Measurements from ENCODE around the gene PDE8A. TPM values are rescaled to one million over a fixed set of nuclear protein-coding genes. Genes with fewer than 3 reads are reported as not detected.

PDE8A gene
- total RNA-seq, 4 donors from 2014 or later = 69.0 to 109 (median 89.5) TPM

GRCh38 chr15:85150130-85150480 is 168.4 kb downstream of the PDE8A start:
- H3K36me3 ChIP-seq = no peaks in the 10 kb centered on the region
- H3K27me3 ChIP-seq = no peaks in the 10 kb centered on the region
- H3K4me3 ChIP-seq = no peak overlapping the region
- H3K27ac ChIP-seq = no peak overlapping the region
- no peak for DNase-seq
- no peaks in the 10 kb centered on the region for H3K9me3 ChIP-seq
- H3K4me1 ChIP-seq = no peaks in the 10 kb centered on the region
- TF ChIP-seq POLR2A (IDR thresholded peaks at IDR 0.05) (no peak), CTCF (IDR thresholded peaks at IDR 0.05) (no peak)

GRCh38 chr15:85151145-85151544 is 169.5 kb downstream of the PDE8A start:
- no peaks in the 10 kb centered on the region for H3K36me3 ChIP-seq
- H3K27ac ChIP-seq = no peak overlapping the region
- no peak overlapping the region for H3K4me3 ChIP-seq
- no peaks in the 10 kb centered on the region for H3K27me3 ChIP-seq
- H3K4me1 ChIP-seq = no peaks in the 10 kb centered on the region
- TF ChIP-seq CTCF (IDR thresholded peaks at IDR 0.05) = no peak
- TF ChIP-seq POLR2A (IDR thresholded peaks at IDR 0.05) = no peak
- H3K9me3 ChIP-seq = no peaks in the 10 kb centered on the region
- DNase-seq = no peak

- Histone ChIP-seq H3K9me3 (no peaks in the 10 kb centered on the region), H3K36me3 (no peaks in the 10 kb centered on the region), H3K4me1 (no peaks in the 10 kb centered on the region), H3K4me3 (no peak overlapping the region), H3K27ac (no peak overlapping the region), H3K27me3 (no peaks in the 10 kb centered on the region)
- TF ChIP-seq CTCF (IDR thresholded peaks at IDR 0.05) (no peak), POLR2A (IDR thresholded peaks at IDR 0.05) (no peak)
- DNase-seq = no peak
Observed at GRCh38 chr15:85151861-85152260, 170.2 kb downstream of the PDE8A start.

GRCh38 chr15:85154061-85154460 is 172.4 kb downstream of the PDE8A start:
- H3K36me3 ChIP-seq = no peaks in the 10 kb centered on the region
- H3K4me1 ChIP-seq = no peaks in the 10 kb centered on the region
- TF ChIP-seq CTCF (IDR thresholded peaks at IDR 0.05) (no peak), POLR2A (IDR thresholded peaks at IDR 0.05) (no peak)
- no peaks in the 10 kb centered on the region for H3K9me3 ChIP-seq
- H3K4me3 ChIP-seq = no peak overlapping the region
- DNase-seq = no peak
- H3K27ac ChIP-seq = no peak overlapping the region
- H3K27me3 ChIP-seq = no peaks in the 10 kb centered on the region

- no peak for TF ChIP-seq CTCF (IDR thresholded peaks at IDR 0.05)
- TF ChIP-seq POLR2A (IDR thresholded peaks at IDR 0.05) = no peak
- Histone ChIP-seq H3K9me3 (no peaks in the 10 kb centered on the region), H3K4me1 (no peaks in the 10 kb centered on the region)
Observed at GRCh38 chr15:85155360-85155759, 173.7 kb downstream of the PDE8A start.

GRCh38 chr15:85155857-85156256 is 174.2 kb downstream of the PDE8A start:
- no peaks in the 10 kb centered on the region for H3K4me1 ChIP-seq
- DNase-seq = no peak

More at GRCh38 chr15:85155360-85155759, 173.7 kb downstream of the PDE8A start:
- no peaks in the 10 kb centered on the region for H3K36me3 ChIP-seq
- H3K27ac ChIP-seq = no peak overlapping the region
- H3K27me3 ChIP-seq = no peaks in the 10 kb centered on the region
- no peak for DNase-seq
- H3K4me3 ChIP-seq = no peak overlapping the region

More at GRCh38 chr15:85155857-85156256, 174.2 kb downstream of the PDE8A start:
- Histone ChIP-seq H3K4me3 (no peak overlapping the region), H3K36me3 (no peaks in the 10 kb centered on the region), H3K9me3 (no peaks in the 10 kb centered on the region), H3K27ac (no peak overlapping the region), H3K27me3 (no peaks in the 10 kb centered on the region)
- no peak for TF ChIP-seq POLR2A (IDR thresholded peaks at IDR 0.05)
- TF ChIP-seq CTCF (IDR thresholded peaks at IDR 0.05) = no peak
